A549 treated with dexamethasone at 1 μM for 4 hours (cell line): ENCODE measurements around the gene TTC9C. TPM values are rescaled to one million over a fixed set of nuclear protein-coding genes. Genes with fewer than 3 reads are reported as not detected.

ENCODE experiments used
- total RNA-seq: library from RNA; stranded (reverse); fragments of 200-300 nt; extraction: Qiagen RNA extraction; gene quantifications from 5 replicates; pipeline ENCODE4 v1.2.3, GENCODE V29; 2022

The TTC9C gene
- total RNA-seq, result 25.1 to 36.7 TPM (median 32.3 TPM) in 5 replicates

GRCh38 chr11:62728171-62728988 lies at the start of gene TTC9C:
Gene TTC9C, plus strand, starts transcription at chr11:62728486. Its CDS starts 363 bp downstream, at chr11:62728849.

DNA sequence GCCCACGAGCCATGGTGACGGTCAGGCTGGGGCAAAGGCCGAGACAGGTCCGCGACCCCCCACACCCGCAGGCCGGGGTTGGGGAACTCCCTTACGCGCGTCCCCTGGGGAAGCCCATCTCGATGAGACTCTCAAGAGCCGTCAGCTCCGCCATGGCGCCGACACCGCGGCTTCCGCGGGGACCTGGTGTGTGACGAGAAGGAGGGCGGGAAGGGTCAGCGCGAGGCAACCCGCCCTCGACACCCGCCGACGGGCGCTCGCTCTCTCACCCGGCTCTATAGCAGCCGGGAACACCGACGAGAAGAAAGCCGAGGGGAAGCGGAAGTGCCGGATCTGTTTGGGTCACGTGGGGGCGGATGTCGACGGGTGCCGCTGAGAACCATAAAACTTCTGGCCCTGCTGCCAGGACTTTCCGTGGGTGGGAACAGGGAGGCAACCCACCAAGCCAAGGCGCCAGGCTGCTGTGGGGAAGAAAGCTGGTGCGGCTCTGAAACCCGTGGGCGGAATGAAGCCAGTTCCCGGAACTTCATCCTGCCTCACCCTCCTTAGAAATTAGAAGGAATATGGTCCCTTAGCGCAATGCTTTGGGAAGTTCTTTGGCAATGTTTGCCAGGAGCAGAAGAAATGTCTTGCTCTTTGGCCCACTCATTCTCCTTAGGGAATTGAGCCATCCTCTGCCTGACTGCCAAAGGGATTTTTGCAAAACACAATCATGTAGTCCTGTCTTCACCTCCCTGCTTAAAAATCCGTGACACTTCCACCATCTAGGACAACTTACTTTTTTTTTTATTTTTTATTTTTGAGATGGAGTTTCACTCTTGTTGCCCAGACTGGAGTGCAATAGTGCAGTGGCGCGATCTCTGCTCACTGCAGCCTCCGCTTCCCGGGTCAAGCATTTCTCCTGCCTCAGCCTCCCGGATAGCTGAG lies 49.3 kb upstream of the TTC9C start, which contains the start of gene UBXN1:
Gene UBXN1 (minus strand): TSS at position 304 of the 927 bp plus-strand sequence. CDS start 150 bp downstream, at position 154.

DNA sequence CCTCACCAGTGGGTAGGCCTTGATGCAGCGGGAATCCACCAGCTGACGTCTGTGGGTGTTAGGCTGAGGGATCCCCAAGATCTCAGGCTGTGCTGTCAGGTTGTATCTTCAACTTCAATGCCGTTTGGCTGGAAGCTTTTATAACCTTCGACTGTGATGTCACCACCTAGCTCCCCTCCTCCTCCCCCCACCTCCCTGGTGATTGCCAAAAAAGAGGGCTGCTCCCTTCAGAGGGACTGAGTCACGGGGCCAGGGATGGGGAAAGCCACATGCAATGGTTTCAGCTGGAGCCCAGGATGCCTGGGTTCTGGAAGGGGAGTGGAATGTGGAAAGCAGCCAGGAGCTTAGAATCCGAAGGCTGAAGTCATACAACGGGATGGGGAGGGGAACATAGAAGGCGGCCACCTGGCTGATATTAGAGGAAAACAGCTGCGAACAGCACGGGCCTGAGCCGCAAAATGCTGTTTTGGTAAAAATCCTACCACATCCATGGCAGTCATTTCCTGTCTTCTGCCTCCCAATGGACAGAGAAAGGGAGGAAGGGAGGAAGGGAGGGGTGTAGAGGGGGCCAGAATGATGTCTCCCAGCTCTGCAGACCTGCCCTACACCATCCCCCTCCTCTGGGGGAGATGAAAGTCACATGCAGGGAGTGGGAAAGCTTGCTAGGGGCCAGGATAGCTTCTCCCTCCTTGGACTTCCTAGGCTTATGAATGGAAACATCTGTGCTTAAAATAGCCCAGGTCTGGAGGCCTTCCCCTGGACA lies 38.7 kb upstream of the TTC9C start, which contains the start of gene LRRN4CL:
Gene LRRN4CL (minus strand): TSS at position 110 of the 763 bp plus-strand sequence. CDS start 1,022 bp downstream, outside the sequence.

DNA sequence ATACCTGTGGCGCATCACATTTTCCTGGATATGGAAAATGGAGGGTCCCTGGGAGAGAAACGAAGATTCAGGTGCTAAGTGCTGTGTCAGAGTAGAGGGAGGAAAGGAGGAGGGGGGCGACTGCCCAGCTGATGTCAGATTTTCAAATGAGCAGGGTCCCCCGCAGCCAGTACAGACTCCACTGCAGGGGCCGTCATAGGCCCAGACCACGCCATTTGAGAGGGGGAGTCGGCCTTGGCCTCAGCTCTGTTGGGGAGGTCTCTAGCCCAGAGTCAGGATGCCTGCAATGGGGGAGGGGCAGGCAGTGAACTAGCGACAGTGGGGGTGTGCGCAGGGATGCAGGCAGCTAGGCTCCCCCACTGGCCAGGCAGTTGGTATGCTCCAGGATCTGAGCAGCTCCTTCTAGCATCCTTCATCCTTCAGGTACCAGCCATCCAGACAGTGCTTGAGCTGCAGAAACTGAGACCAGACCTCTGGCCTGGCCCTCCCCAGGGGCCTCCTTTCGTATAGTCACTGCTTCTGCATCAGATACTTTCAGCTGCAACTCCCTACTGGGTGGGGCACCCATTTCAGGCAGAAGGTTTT lies 20.9 kb upstream of the TTC9C start, which contains the start of the genes BSCL2 and GNG3:
Gene BSCL2 (minus strand): TSS at position 148 of the 585 bp plus-strand sequence. CDS start 229 bp downstream, outside the sequence.
Gene GNG3 (plus strand): TSS at position 400 of the 585 bp plus-strand sequence. CDS start 620 bp downstream, outside the sequence.

DNA sequence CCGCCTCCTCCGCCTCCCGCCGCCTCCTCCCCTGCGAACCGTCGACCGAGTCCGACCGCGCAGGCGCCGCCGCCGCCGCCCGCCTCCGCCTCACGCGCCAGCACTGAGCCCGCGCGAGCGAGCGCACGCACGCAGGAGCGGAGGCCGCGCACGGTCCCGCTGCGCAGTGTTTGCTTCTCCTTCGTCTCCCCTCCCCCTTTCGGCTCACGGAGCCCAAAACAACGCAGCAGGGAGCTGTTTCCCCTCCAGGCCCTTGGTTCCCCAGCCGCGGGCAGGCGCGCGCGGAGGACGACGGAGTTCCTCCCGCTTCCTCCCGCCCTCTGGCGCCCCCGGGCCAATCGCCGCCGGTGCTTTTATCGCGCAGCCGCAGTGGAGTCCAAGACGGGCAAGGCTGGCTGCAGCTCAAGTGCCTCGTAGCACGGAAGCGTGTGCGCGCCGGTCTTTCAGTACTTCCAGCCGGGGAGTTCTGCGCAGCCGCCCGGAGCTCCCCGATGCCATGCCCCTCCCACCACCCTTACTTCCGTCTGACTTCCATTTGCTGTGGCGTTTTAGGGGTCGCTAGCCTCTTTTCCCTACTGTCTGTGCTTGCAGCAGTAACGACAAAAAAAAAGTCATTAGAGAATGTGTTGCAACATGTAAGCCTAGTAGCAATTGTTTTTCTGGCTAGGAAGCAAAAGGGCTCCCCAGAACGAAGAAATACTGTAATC lies 968 bp upstream of the TTC9C start, which contains the start of gene HNRNPUL2:
Gene HNRNPUL2 (minus strand): TSS at position 293 of the 707 bp plus-strand sequence. CDS start 301 bp downstream, outside the sequence.

GRCh38 chr11:62753736-62754603 lies 25.7 kb downstream of the TTC9C start, which contains the start of gene ZBTB3:
Gene ZBTB3, minus strand, starts transcription at chr11:62754160. Its CDS starts 496 bp downstream, at chr11:62753664.

GRCh38 chr11:62771144-62772021 lies 43.1 kb downstream of the TTC9C start, which contains the start of gene TAF6L:
Gene TAF6L, plus strand, starts transcription at chr11:62771396. Its CDS starts 4,388 bp downstream, at chr11:62775784.

DNA sequence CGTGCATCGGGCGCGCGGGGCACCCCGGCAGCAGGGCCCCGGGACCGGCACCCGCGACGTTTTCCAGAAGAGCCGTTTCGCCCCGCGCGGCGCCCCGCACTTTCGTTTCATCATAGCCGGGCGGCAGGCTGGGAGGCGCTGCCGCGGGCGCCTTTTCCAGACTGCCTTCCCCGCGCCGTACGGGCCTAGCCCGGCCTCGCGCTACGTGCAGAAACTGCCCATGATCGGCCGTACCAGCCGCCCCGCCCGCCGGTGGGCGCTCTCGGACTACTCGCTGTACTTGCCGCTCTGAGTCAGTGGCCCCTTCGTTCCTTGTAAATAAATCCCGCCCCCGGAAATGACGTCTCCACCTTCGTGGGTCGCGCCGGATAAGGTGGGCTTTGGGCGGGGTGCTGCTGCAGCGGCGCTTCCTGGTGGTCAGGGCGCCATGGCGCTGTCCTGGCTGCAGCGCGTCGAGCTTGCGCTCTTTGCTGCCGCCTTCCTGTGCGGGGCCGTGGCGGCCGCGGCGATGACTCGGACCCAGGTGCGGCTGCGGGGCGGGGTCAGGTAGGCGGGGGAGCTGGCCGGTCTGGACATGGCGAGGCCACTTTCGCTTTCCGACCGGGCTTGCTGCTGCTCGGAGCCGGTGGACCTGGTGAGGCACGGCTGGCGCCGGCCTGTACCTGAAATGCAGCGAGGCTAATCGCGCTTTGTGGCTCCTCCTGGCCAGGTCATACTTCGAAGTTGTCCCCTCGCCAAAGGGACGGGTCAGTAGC lies 58.9 kb downstream of the TTC9C start, which contains the start of gene TMEM179B:
Gene TMEM179B (plus strand): TSS at position 398 of the 755 bp plus-strand sequence. CDS start 30 bp downstream, at position 428.

Other genes with a start within 250 kb of the TTC9C start
- gene AHNAK, start 181.7 kb upstream of the TTC9C start, total RNA-seq, result 298 to 478 TPM (median 418 TPM) in 5 replicates
- 1,895 to 2,114 TPM (median 2,034 TPM) in 5 replicates for gene EEF1G, start 154.6 kb upstream of the TTC9C start, total RNA-seq
- 11.1 to 16.9 TPM (median 16.6 TPM) in 5 replicates for gene TUT1, start 137.0 kb upstream of the TTC9C start, total RNA-seq
- gene MTA2, start 126.6 kb upstream of the TTC9C start, total RNA-seq, result 83.2 to 93.3 TPM (median 89.9 TPM) in 5 replicates
- 18.3 to 23.6 TPM (median 20.4 TPM) in 5 replicates for gene EML3, start 115.7 kb upstream of the TTC9C start, total RNA-seq
- 3.6 to 4.4 TPM (median 4.0 TPM) in 5 replicates for gene ROM1, start 115.2 kb upstream of the TTC9C start, total RNA-seq
- gene B3GAT3, start 106.5 kb upstream of the TTC9C start, total RNA-seq, result 41.2 to 52.1 TPM (median 49.3 TPM) in 5 replicates
- 221 to 274 TPM (median 265 TPM) in 5 replicates for gene GANAB, start 81.9 kb upstream of the TTC9C start, total RNA-seq
- 15.9 to 21.7 TPM (median 21.2 TPM) in 5 replicates for gene INTS5, start 75.2 kb upstream of the TTC9C start, total RNA-seq
- 125 to 142 TPM (median 131 TPM) in 5 replicates for gene C11orf98, start 63.3 kb upstream of the TTC9C start, total RNA-seq
- gene CSKMT, start 63.2 kb upstream of the TTC9C start, total RNA-seq, result 10.5 to 13.3 TPM (median 12.2 TPM) in 5 replicates
- 27.6 to 33.4 TPM (median 28.9 TPM) in 5 replicates for gene UQCC3, start 56.8 kb upstream of the TTC9C start, total RNA-seq
- 3.8 to 5.2 TPM (median 3.9 TPM) in 5 replicates for gene LBHD1, start 56.2 kb upstream of the TTC9C start, total RNA-seq
- 103 to 120 TPM (median 115 TPM) in 5 replicates for gene UBXN1, start 49.4 kb upstream of the TTC9C start, total RNA-seq
- gene LRRN4CL, start 39.0 kb upstream of the TTC9C start, total RNA-seq, result 0.08 to 0.13 TPM (median 0.09 TPM) in 3 of 5 replicates, not detected in the others
- 59.4 to 73.9 TPM (median 62.6 TPM) in 5 replicates for gene BSCL2, start 21.1 kb upstream of the TTC9C start, total RNA-seq
- not detected in 5 replicates for gene GNG3, start 20.8 kb upstream of the TTC9C start, total RNA-seq
- 40.5 to 45.2 TPM (median 43.3 TPM) in 5 replicates for gene HNRNPUL2, start 1.0 kb upstream of the TTC9C start, total RNA-seq
- gene ZBTB3, start 25.7 kb downstream of the TTC9C start, total RNA-seq, result 1.5 to 2.2 TPM (median 1.8 TPM) in 5 replicates
- 156 to 166 TPM (median 160 TPM) in 5 replicates for gene POLR2G, start 33.1 kb downstream of the TTC9C start, total RNA-seq
- 9.1 to 14.5 TPM (median 12.5 TPM) in 5 replicates for gene TAF6L, start 42.9 kb downstream of the TTC9C start, total RNA-seq
- 67.1 to 85.0 TPM (median 82.1 TPM) in 5 replicates for gene TMEM179B, start 58.9 kb downstream of the TTC9C start, total RNA-seq
- 18.9 to 27.6 TPM (median 24.8 TPM) in 5 replicates for gene TMEM223, start 63.5 kb downstream of the TTC9C start, total RNA-seq
- gene NXF1, start 77.0 kb downstream of the TTC9C start, total RNA-seq, result 38.9 to 55.9 TPM (median 54.3 TPM) in 5 replicates
- 17.7 to 24.7 TPM (median 22.9 TPM) in 5 replicates for gene STX5, start 103.6 kb downstream of the TTC9C start, total RNA-seq
- not detected in 5 replicates for gene TEX54, start 104.4 kb downstream of the TTC9C start, total RNA-seq
- 71.5 to 83.6 TPM (median 80.3 TPM) in 5 replicates for gene WDR74, start 111.1 kb downstream of the TTC9C start, total RNA-seq
- gene SLC3A2, start 152.4 kb downstream of the TTC9C start, total RNA-seq, result 823 to 905 TPM (median 883 TPM) in 5 replicates
- 0.03 to 0.24 TPM (median 0.09 TPM) in 4 of 5 replicates, not detected in the other for gene CHRM1, start 192.9 kb downstream of the TTC9C start, total RNA-seq